ENCODE results near the gene SPDYA. TPM values are rescaled to one million over a fixed set of nuclear protein-coding genes. Genes with fewer than 3 reads are reported as not detected.

The SPDYA gene
- polyA plus RNA-seq, 2 of the 4 experiments (the other 2 are of a cell fraction): 0.14 to 0.49 TPM

DNA sequence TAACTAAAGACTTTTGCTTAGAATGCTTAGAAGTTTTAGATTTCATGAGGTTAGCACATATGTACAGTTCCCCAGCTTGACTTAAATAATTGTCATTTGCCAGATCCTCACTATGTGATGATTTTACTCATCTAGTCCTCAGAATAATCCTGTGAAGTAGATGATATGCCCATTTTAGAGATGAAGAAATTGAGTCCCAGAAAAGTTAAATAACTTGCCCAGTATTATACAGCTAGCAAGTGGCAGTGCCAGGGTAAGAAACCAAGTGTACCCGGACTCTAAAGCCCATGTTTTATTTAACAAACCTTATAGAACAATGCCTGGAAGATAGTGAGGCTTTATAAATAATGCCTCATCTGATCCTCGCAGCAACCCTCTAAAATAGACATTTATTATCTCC is 28.3 kb downstream of the SPDYA start (continued):
- no peak for TF ChIP-seq CHD4 (IDR thresholded peaks at IDR 0.05; ENCODE audit: borderline replicate concordance)
- TF ChIP-seq TFCP2L1 (CRISPR knock-in tag; IDR thresholded peaks at IDR 0.05): no peak
- no peak for TF ChIP-seq RFX5 (IDR thresholded peaks at IDR 0.05)
- no peak for TF ChIP-seq HOXB5 (CRISPR knock-in tag; IDR thresholded peaks at IDR 0.05)
- TF ChIP-seq SMC3 (IDR thresholded peaks at IDR 0.05): no peak
- no peak for TF ChIP-seq USF2 (IDR thresholded peaks at IDR 0.05)

DNA sequence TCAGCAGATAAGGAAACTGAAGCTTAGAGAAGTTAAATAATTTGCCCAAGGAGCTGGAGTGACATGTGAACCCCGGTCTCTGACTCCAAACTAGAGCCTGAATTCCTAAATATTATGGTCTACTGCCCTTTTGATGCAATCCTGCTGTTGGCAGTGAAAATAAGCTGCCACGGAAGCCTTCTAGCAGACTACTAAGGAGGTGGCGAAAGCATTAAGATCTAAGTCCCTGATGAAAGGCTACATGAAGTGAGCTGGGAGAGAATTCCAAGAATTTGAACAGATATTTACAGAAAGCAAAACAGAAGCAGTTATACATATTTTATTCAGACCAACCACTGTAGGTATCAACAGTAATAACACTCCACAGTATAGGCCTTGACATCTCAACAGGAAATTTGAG is 31.4 kb downstream of the SPDYA start:
- FAIRE-seq (no peak), DNase-seq (ENCODE audit: low read depth in 1 of 2, low spot score in 1 of 2) (no peak), ATAC-seq (no peak; a peak in 1 of 6 replicates)
- TF ChIP-seq NR3C1 (IDR thresholded peaks at IDR 0.05) (no peak), POLR2AphosphoS2 (conservative IDR thresholded peaks at IDR 0.05; ENCODE audit: low read length) (no peak), ZC3H11A (IDR thresholded peaks at IDR 0.05) (no peak), HOXB13 (CRISPR knock-in tag; IDR thresholded peaks at IDR 0.05; ENCODE audit: low read depth) (no peak), GATA3 (IDR thresholded peaks at IDR 0.05; ENCODE audit: borderline replicate concordance) (no peak)
- CTCF ChIA-PET: no interaction called here
- Histone ChIP-seq H3K9me3 (no peaks in the 10 kb centered on the region), H3K4me3 (no peak overlapping the region), H3K27ac (no peak overlapping the region), H3K4me1 (no peaks in the 10 kb centered on the region), H3K4me2 (no peak overlapping the region)
- POLR2A ChIA-PET: no interaction called here
- WGBS (ENCODE audit: missing lambda C conversion rate): 65% methylated on average over 3 of the region's 3 CpGs

GRCh38 chr2:28855193-28855592 is 44.6 kb downstream of the SPDYA start:
- Histone ChIP-seq H3K4me2 (no peak overlapping the region), H3K4me1 (peaks cover 8% of the 10 kb centered on the region; the same call in 2 of the 3 replicates), H3K27ac (no peak overlapping the region), H3K9me3 (no peaks in the 10 kb centered on the region), H3K4me3 (no peak overlapping the region)
- DNase-seq (ENCODE audit: low read depth in 1 of 2, low spot score in 1 of 2) (no peak), FAIRE-seq (no peak), ATAC-seq (peak in 1 of 2 experiments; percentile 38; a peak in 1 of 6 replicates)
- ChIA-PET POLR2A (no interaction called here), CTCF (interaction anchor here (1.2 kb wide), 1 partner anchor 27 kb away, joined by 3 read pairs; no protein-coding TSS in a partner anchor)
- TF ChIP-seq EHF (CRISPR knock-in tag; IDR thresholded peaks at IDR 0.05) (no peak), EP300 (IDR thresholded peaks at IDR 0.05) (no peak), TFCP2L1 (CRISPR knock-in tag; IDR thresholded peaks at IDR 0.05) (no peak), MAZ (IDR thresholded peaks at IDR 0.05; ENCODE audit: borderline replicate concordance, low read depth, low read length) (no peak), RAD21 (conservative IDR thresholded peaks at IDR 0.05 in 1 of 2, IDR thresholded peaks at IDR 0.05 in 1 of 2) (no peak)
- TF ChIP-seq, protein P1, sequence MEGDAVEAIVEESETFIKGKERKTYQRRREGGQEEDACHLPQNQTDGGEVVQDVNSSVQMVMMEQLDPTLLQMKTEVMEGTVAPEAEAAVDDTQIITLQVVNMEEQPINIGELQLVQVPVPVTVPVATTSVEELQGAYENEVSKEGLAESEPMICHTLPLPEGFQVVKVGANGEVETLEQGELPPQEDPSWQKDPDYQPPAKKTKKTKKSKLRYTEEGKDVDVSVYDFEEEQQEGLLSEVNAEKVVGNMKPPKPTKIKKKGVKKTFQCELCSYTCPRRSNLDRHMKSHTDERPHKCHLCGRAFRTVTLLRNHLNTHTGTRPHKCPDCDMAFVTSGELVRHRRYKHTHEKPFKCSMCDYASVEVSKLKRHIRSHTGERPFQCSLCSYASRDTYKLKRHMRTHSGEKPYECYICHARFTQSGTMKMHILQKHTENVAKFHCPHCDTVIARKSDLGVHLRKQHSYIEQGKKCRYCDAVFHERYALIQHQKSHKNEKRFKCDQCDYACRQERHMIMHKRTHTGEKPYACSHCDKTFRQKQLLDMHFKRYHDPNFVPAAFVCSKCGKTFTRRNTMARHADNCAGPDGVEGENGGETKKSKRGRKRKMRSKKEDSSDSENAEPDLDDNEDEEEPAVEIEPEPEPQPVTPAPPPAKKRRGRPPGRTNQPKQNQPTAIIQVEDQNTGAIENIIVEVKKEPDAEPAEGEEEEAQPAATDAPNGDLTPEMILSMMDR (IDR thresholded peaks at IDR 0.05): no peak
- WGBS (ENCODE audit: missing lambda C conversion rate): 76% methylated on average over 1 of the region's 1 CpG

DNA sequence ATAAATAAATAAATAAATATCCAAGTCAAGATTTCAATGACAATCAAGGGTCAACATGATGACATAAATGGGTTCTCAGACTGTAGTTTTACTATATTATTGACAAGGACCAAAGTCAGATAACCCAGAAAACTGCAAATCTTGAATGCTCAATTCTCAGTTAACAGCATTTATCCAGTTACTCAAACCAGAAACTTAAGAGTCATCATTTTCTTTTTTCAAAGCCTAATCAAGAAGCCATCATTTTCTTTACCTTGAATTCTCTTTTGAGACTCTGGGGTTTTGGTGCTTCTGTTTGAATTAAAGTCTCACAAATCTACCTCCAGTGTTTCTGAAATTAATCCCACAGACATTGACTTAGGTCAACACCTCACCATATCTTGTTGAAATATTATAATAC is 45.3 kb downstream of the SPDYA start:
- H3K4me1 ChIP-seq: peaks cover 8% of the 10 kb centered on the region; the same call in 2 of the 3 replicates
- H3K9me3 ChIP-seq: no peaks in the 10 kb centered on the region
- no peak for DNase-seq (ENCODE audit: low read depth in 1 of 2, low spot score in 1 of 2)
- TF ChIP-seq MAFK (IDR thresholded peaks at IDR 0.05; ENCODE audit: partially characterized antibody) (peak; percentile 63), HEYL (CRISPR knock-in tag; IDR thresholded peaks at IDR 0.05) (no peak), ELK1 (IDR thresholded peaks at IDR 0.05; ENCODE audit: low read depth, low read length) (no peak)
- ChIA-PET CTCF (no interaction called here), POLR2A (no interaction called here)
- no peak overlapping the region for H3K27ac ChIP-seq
- H3K4me3 ChIP-seq: no peak overlapping the region
- no peak overlapping the region for H3K4me2 ChIP-seq
- no peak for ATAC-seq
- FAIRE-seq: no peak

Data from A549 (cell line).